Endothelial cell of hepatic sinusoid (primary cell): ENCODE measurements around the gene PKDCC.

Source experiments
- in situ Hi-C: cut with HindIII; loops from 2 replicates; pipeline ENCODE4 v1.10.0; 2017; ENCODE audit warnings: low sequenced_read_pairs

The PKDCC gene

GRCh38 chr2:42102024-42102590 lies 54.3 kb downstream of the PKDCC start:
- in situ Hi-C loops, result no loop called here

- in situ Hi-C loops, result no loop called here
These were observed 55.0 kb downstream of the PKDCC start for GRCh38 chr2:42102591-42103450.

GRCh38 chr2:42103829-42104228 lies 56.0 kb downstream of the PKDCC start:
- in situ Hi-C loops, result no loop called here

GRCh38 chr2:42104621-42105020 lies 56.8 kb downstream of the PKDCC start:
- in situ Hi-C loops, result no loop called here

GRCh38 chr2:42105330-42106256 lies 57.8 kb downstream of the PKDCC start:
- in situ Hi-C loops, result no loop called here

GRCh38 chr2:42106257-42106816 lies 58.5 kb downstream of the PKDCC start:
- in situ Hi-C loops, result no loop called here

GRCh38 chr2:42107249-42108042 lies 59.6 kb downstream of the PKDCC start:
- in situ Hi-C loops, result no loop called here
